Activated naive CD8-positive, alpha-beta T cell (primary cell): ENCODE measurements around the gene SLC5A11.

Source experiments
- H3K27ac Mint-ChIP-seq: one replicate; pipeline ENCODE4 v1.8.0; 2021; ENCODE audit warnings: mixed read lengths
- H3K27me3 Mint-ChIP-seq: one replicate; pipeline ENCODE4 v1.8.0; 2021; ENCODE audit warnings: mixed read lengths
- H3K36me3 Mint-ChIP-seq: one replicate; pipeline ENCODE4 v1.8.0; 2021; ENCODE audit warnings: mixed read lengths
- H3K4me1 Mint-ChIP-seq: one replicate; pipeline ENCODE4 v1.8.0; 2021; ENCODE audit warnings: low read depth, mixed read lengths
- H3K4me3 Mint-ChIP-seq: one replicate; pipeline ENCODE4 v1.8.0; 2021; ENCODE audit warnings: mild to moderate bottlenecking, mixed read lengths
- H3K9me3 Mint-ChIP-seq: one replicate; pipeline ENCODE4 v1.8.0; 2021; ENCODE audit warnings: low read depth, mixed read lengths

Gene SLC5A11

DNA sequence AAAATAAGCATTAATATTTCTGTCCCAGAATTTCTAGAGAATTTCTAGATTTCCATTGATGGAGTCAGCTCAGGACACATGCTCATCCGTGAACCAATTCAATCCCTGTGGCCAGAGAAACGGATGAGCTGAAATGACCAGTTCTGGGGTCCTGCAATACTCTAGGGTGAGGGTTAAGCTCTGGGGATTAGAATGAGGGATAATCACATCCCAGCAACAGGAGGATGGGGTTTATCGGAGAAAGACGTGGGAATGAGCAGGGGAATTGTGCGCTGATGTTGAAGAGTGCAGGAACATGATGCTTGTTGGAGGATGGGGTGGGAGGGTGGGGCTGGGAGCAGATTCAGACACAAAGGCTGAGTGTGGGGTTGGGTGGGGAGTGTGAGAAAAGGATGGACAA lies 64.1 kb downstream of the SLC5A11 start:
- Mint-ChIP-seq H3K36me3 (no peaks in the 10 kb centered on the region), H3K9me3 (no peaks in the 10 kb centered on the region), H3K27ac (no peak overlapping the region), H3K4me1 (no peaks in the 10 kb centered on the region), H3K27me3 (no peaks in the 10 kb centered on the region), H3K4me3 (no peak overlapping the region)

DNA sequence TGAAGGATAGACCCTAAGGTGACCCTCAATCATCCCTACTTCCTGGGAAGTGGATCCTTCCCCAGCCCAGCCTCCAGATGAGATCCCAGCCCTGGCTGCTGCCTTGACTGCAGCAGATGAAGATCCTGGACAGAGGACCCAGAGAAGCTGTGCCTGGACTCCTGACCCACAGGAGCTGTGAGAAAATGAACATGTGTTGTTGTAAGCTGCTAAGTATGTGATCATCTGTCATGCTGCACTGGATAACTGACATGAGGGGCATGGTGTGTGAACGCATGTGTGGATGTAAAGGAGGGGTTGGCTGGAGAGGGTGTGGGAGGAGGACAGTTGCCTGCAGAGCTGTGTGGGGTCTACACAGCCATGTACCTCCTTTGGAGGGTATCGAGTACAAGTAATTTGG lies 69.3 kb downstream of the SLC5A11 start:
- no peaks in the 10 kb centered on the region for H3K9me3 Mint-ChIP-seq
- no peaks in the 10 kb centered on the region for H3K4me1 Mint-ChIP-seq
- no peaks in the 10 kb centered on the region for H3K27me3 Mint-ChIP-seq
- peaks cover 1% of the 10 kb centered on the region for H3K36me3 Mint-ChIP-seq
- no peak overlapping the region for H3K4me3 Mint-ChIP-seq
- no peak overlapping the region for H3K27ac Mint-ChIP-seq

DNA sequence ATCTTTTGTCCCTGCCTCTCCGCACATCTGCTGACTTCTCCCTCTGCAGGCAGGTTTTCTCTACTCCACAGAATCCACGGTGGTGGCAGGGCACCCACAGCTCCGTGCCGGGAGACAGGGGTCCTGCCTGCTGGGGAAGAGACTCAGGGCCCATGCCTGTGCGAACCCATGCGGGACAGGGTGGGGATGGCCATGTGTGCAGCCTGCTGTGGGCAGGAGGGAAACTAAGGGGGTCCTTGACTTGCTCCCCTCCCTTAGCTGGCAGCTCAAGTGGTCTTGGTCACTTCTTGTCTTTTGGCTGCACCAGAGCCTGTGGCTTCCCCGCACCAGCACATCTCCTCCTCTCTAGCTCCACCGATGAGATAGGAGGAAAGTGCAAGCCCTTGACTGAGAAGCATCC lies 69.8 kb downstream of the SLC5A11 start:
- no peaks in the 10 kb centered on the region for H3K9me3 Mint-ChIP-seq
- no peaks in the 10 kb centered on the region for H3K27me3 Mint-ChIP-seq
- peaks cover 2% of the 10 kb centered on the region for H3K36me3 Mint-ChIP-seq
- H3K4me1 Mint-ChIP-seq: no peaks in the 10 kb centered on the region
- H3K27ac Mint-ChIP-seq: no peak overlapping the region
- H3K4me3 Mint-ChIP-seq: no peak overlapping the region

DNA sequence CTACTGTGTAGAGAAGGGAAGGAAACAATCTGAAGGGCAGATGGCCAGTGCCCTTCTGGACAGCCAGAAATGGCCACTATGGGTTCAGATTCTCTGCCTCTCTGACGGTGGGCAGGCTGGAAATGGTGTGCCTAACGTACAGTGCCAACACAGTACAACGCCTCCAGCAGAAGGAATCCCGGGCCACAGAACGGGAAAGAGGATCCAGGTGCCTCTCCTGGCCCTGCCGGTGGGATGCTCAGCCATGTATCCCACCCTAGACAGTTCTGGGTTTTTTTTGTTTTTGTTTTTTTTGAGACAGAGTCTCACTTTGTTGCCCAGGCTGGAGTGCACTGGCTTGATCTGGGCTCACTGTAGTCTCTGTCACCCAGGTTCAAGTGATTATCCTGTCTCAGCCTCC lies 71.5 kb downstream of the SLC5A11 start:
- Mint-ChIP-seq H3K4me1 (peaks cover 13% of the 10 kb centered on the region), H3K27ac (no peak overlapping the region), H3K9me3 (no peaks in the 10 kb centered on the region), H3K36me3 (peaks cover 10% of the 10 kb centered on the region), H3K4me3 (no peak overlapping the region), H3K27me3 (no peaks in the 10 kb centered on the region)

DNA sequence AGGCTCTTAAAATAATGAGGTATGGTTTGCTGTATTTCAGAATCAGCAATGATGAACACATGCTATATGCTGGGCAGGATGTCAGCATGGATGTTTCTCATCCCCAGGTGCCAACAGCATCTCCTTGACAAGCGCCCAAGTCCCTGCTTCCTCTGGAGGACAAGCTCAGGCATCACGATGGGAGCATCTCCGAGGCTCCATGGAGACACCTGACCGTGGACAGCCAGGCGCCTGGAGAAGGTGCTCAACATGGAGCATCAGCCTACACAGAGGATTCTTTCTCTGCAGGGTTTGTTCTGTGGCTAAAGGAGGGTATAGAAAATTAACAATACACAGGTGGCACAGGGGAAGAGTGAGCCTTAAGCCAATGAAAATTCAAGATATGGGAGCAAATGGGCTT lies 72.1 kb downstream of the SLC5A11 start:
- no peaks in the 10 kb centered on the region for H3K9me3 Mint-ChIP-seq
- no peak overlapping the region for H3K4me3 Mint-ChIP-seq
- no peak overlapping the region for H3K27ac Mint-ChIP-seq
- H3K27me3 Mint-ChIP-seq: no peaks in the 10 kb centered on the region
- H3K4me1 Mint-ChIP-seq: peaks cover 16% of the 10 kb centered on the region
- peaks cover 12% of the 10 kb centered on the region for H3K36me3 Mint-ChIP-seq

DNA sequence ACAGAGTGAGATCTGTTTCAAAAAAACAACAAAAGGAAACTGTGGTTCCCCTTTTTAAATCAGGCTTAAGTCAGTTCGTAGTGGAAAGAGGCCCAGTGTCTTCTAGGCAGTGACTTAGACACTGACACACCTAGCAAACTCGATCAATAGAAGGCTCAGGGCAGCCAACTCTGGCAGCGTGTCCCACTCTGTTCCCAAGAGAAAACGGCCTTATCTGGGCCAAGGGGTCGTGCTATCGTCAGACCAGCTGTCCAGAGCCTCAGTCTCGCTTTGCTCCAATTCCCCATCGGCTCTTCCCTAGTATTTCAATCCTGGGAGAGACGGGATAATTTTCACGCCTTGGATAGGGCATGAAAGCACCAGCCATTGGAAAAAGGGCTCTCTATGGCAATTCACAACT lies 72.9 kb downstream of the SLC5A11 start:
- no peak overlapping the region for H3K4me3 Mint-ChIP-seq
- H3K27me3 Mint-ChIP-seq: no peaks in the 10 kb centered on the region
- peaks cover 13% of the 10 kb centered on the region for H3K36me3 Mint-ChIP-seq
- peaks cover 17% of the 10 kb centered on the region for H3K4me1 Mint-ChIP-seq
- H3K27ac Mint-ChIP-seq: no peak overlapping the region
- H3K9me3 Mint-ChIP-seq: no peaks in the 10 kb centered on the region

DNA sequence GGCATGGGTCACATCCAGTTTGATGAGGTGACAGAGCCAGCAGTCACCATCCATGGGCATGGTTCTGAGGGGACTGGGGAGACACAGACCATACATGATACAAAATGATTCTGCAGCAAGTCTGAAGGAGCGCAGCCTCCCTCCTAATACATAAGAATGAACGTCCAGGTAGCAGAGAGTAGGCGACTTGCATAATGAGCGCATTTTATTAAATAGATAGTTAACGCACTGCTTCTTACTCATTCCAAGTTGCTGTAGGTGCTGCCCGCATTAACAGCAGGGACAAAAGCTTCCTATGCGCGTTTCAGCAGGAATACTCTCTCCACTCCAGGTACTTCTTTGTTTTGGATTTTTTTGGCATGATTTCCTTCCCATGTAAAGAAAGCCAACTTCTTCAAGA lies 73.8 kb downstream of the SLC5A11 start:
- H3K4me3 Mint-ChIP-seq: no peak overlapping the region
- H3K27me3 Mint-ChIP-seq: no peaks in the 10 kb centered on the region
- H3K36me3 Mint-ChIP-seq: peaks cover 13% of the 10 kb centered on the region
- no peak overlapping the region for H3K27ac Mint-ChIP-seq
- H3K4me1 Mint-ChIP-seq: peaks cover 17% of the 10 kb centered on the region
- H3K9me3 Mint-ChIP-seq: no peaks in the 10 kb centered on the region

DNA sequence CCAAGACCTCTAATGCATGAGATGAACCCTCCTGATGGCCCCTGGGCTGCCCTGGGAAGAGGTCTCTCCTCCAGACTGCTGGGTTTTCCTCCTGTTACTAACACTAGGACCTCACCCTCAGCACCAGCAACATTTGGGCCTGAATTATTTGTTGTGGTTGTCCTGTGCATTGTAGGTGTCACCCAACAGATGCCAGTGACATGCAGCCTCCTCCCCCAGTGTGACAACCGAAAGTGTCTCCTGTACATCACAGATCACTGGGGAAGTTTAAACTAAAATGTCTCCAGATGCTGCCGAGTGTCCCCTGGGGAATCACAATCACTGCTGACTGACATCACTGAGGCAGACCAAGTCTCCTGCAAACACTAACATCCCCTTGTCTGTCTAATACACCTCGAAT lies 74.8 kb downstream of the SLC5A11 start:
- Mint-ChIP-seq H3K4me3 (no peak overlapping the region), H3K27ac (no peak overlapping the region), H3K9me3 (no peaks in the 10 kb centered on the region), H3K27me3 (no peaks in the 10 kb centered on the region), H3K36me3 (peaks cover 13% of the 10 kb centered on the region), H3K4me1 (peaks cover 17% of the 10 kb centered on the region)

DNA sequence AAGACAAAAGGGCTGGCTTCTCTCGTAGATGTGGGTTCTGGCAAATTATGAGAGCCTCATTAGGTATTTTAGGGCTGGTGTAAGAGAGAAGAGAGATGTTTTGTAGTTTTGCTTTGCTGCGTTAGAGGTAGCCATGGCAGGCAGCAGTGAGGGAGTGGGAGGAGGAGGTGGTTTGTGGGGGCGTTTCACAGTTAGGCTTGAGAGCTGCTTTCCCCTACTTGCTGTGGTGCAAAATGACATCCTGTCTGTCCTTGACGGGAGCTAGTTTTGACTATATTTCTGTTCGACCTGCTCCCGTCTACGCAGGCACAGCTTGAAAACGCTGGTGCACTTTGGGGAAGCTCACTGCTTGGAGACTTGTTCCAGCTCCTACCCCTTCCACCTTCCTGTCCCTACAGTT lies 75.5 kb downstream of the SLC5A11 start:
- Mint-ChIP-seq H3K27ac (peak overlapping the region; percentile 76), H3K9me3 (no peaks in the 10 kb centered on the region), H3K4me3 (no peak overlapping the region), H3K36me3 (peaks cover 13% of the 10 kb centered on the region), H3K4me1 (peaks cover 17% of the 10 kb centered on the region), H3K27me3 (no peaks in the 10 kb centered on the region)

DNA sequence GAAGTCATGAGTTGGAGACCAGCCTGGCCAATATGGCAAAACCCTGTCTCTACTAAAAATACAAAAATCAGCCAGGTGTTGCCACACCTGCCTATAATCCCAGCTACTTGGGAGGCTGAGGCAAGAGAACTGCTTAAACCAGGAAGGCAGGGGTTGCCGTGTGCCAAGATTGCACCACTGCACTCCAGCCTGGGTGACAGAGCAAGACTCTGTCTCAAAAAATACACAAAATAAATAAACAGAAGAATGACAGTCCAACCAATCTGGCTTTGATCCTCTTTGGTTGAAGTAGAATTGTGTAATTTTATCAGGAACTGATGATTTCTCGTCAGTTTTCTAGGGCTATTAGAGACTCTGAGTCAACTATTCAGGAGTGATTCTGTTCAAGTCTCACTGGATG lies 79.4 kb downstream of the SLC5A11 start:
- no peaks in the 10 kb centered on the region for H3K27me3 Mint-ChIP-seq
- H3K9me3 Mint-ChIP-seq: no peaks in the 10 kb centered on the region
- H3K4me1 Mint-ChIP-seq: peaks cover 17% of the 10 kb centered on the region
- no peak overlapping the region for H3K27ac Mint-ChIP-seq
- H3K4me3 Mint-ChIP-seq: no peak overlapping the region
- H3K36me3 Mint-ChIP-seq: peaks cover 18% of the 10 kb centered on the region

DNA sequence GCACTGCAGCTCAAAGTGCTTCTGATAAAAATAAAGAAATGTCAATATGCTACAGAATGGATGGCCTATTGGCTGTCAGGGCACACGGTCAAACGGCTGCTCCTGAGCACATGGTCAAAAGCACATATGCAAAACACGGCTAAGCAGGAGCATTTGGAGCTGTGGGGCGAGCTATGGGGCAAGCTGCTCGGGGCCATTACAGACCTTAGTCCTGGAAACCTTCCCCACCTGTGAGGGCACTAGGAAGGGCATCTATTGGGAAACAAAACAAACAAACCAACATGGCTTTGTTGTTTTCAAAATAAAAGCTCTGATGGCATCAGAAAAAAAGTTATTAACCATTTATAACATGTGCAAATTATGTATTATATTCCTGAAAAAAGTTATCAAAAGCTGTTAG lies 83.6 kb downstream of the SLC5A11 start:
- H3K9me3 Mint-ChIP-seq: no peaks in the 10 kb centered on the region
- H3K36me3 Mint-ChIP-seq: peaks cover 11% of the 10 kb centered on the region
- no peak overlapping the region for H3K4me3 Mint-ChIP-seq
- no peaks in the 10 kb centered on the region for H3K27me3 Mint-ChIP-seq
- no peaks in the 10 kb centered on the region for H3K4me1 Mint-ChIP-seq
- H3K27ac Mint-ChIP-seq: no peak overlapping the region

DNA sequence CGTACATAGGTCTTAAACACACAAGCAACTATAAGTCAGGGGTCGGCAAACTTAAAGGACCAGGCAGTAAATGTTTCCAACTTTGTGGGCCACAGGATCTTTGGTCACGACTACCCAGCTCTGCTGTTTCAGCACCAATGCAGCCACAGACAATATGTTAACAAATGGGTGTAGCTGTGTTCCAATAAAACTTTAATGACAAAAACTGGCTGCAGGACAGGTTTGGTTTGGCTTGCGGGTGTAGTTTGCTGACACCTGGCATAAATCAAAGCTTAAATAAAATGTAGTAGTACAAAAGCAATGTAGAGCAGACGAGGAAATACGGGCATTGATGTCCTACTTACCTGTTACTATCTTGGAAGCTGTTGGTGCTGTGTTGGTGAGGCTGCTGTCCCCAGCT lies 84.7 kb downstream of the SLC5A11 start:
- H3K9me3 Mint-ChIP-seq: no peaks in the 10 kb centered on the region
- no peak overlapping the region for H3K4me3 Mint-ChIP-seq
- peaks cover 11% of the 10 kb centered on the region for H3K36me3 Mint-ChIP-seq
- H3K4me1 Mint-ChIP-seq: no peaks in the 10 kb centered on the region
- no peak overlapping the region for H3K27ac Mint-ChIP-seq
- H3K27me3 Mint-ChIP-seq: no peaks in the 10 kb centered on the region

DNA sequence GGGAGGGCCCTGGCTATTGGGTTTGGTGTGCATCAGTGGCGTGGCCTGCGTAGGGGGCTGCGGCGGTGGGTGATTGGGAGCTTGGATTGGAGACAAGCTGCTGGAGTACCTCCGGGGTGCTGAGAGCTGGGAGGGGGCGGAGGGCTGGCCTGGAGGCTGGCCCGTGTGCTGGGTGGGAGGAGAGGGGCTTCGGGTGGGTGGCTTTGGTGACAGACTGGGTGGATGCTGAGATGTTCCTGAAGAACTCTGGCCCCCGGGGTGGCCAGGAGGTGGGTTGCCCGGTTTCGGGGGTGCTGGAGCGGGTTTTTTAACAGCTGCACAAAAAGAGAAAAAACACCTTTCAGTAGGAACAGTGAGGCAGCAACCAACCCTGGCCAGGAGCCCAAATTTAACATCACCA lies 85.3 kb downstream of the SLC5A11 start:
- Mint-ChIP-seq H3K36me3 (peaks cover 11% of the 10 kb centered on the region), H3K27ac (no peak overlapping the region), H3K9me3 (no peaks in the 10 kb centered on the region), H3K4me3 (no peak overlapping the region), H3K4me1 (no peaks in the 10 kb centered on the region), H3K27me3 (no peaks in the 10 kb centered on the region)

DNA sequence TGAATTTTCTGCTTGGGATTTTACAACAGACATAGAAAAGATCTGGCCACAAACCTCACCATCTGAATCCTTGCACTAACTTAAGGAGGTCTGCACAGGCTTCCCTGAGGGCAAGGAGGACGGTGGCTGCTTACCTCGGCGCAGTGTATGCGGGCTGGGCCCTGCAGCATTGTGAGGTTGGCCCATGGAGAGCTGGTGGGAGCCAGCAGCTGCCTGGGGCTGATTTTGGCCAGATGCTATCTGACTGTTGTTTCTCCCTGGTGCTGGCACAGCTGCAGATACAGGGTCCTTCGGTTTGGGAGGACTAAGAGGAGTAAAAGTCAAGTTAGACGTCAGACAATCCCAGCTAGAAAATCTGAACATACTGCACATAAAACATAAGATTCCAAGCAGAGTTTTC lies 89.6 kb downstream of the SLC5A11 start:
- H3K27me3 Mint-ChIP-seq: no peaks in the 10 kb centered on the region
- H3K9me3 Mint-ChIP-seq: no peaks in the 10 kb centered on the region
- no peaks in the 10 kb centered on the region for H3K4me1 Mint-ChIP-seq
- H3K4me3 Mint-ChIP-seq: no peak overlapping the region
- H3K27ac Mint-ChIP-seq: no peak overlapping the region
- H3K36me3 Mint-ChIP-seq: peaks cover 8% of the 10 kb centered on the region

DNA sequence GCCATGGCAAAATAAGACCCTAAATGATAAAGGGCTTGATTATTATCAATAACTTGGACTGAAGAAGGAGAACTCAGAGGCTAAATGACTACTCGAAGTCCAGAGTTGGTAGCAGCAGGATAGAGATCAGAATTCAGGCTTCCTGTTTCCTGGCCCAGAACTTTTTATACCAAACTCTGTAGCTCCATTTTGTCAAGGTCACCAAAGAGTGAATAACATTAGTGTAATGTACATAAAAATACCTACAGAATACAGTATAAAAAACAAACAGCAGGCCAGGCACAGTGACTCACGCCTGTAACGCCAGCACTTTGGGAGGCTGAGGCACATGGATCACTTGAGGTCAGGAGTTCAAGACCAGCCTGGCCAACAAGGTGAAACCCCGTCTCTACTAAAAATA lies 90.4 kb downstream of the SLC5A11 start:
- Mint-ChIP-seq H3K9me3 (no peaks in the 10 kb centered on the region), H3K4me3 (no peak overlapping the region), H3K36me3 (peaks cover 11% of the 10 kb centered on the region), H3K27ac (no peak overlapping the region), H3K4me1 (no peaks in the 10 kb centered on the region), H3K27me3 (no peaks in the 10 kb centered on the region)

DNA sequence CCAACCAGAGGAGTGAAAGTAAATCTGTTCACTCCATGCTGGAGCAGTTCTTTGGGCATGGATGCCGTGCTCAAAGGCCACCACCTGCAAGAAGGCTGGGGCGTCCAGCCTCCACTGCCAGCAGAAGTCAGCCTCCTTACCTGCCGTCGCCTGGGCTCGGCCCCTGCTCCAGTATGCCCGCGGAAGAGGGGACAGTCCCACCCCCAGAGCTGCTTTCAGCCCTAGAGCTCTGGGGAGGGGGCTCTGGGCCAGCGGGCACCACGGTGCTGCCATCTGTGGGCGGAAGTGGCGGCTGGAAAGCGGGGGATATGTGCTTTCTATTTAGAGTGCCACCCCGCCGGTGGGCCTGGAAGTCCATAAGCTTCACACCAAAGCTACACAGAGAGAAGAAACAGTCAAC lies 93.5 kb downstream of the SLC5A11 start:
- H3K4me3 Mint-ChIP-seq: no peak overlapping the region
- H3K9me3 Mint-ChIP-seq: no peaks in the 10 kb centered on the region
- no peaks in the 10 kb centered on the region for H3K27me3 Mint-ChIP-seq
- H3K36me3 Mint-ChIP-seq: peaks cover 17% of the 10 kb centered on the region
- no peak overlapping the region for H3K27ac Mint-ChIP-seq
- no peaks in the 10 kb centered on the region for H3K4me1 Mint-ChIP-seq

DNA sequence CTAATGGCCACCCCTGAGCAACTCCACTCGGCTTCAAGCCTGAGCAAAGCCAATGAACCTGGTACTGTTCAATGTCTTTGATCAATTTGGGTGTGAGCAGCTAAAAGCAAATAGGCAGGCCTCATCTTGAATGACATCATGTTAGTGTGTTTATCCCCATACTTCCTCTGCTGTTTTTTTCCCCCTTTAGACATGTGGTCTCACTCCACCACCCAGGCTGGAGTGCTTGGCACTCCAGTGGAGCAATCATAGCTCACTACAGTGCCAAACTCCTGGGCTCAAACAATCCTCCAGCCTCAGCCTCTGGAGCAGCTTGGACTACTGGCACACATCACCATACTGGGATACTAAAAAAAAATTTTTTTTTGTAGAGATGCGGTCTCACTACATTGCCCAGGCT lies 94.0 kb downstream of the SLC5A11 start:
- no peaks in the 10 kb centered on the region for H3K4me1 Mint-ChIP-seq
- H3K4me3 Mint-ChIP-seq: no peak overlapping the region
- H3K27me3 Mint-ChIP-seq: no peaks in the 10 kb centered on the region
- peaks cover 17% of the 10 kb centered on the region for H3K36me3 Mint-ChIP-seq
- H3K27ac Mint-ChIP-seq: no peak overlapping the region
- H3K9me3 Mint-ChIP-seq: no peaks in the 10 kb centered on the region
